Measurements from ENCODE around the gene HBA2. TPM values are rescaled to one million over a fixed set of nuclear protein-coding genes. Genes with fewer than 3 reads are reported as not detected.

The HBA2 gene
- total and polyA plus RNA-seq, 7 donors = 11.9 to 1,244 (median 24.9) TPM

GRCh38 chr16:178668-179015 is 6.0 kb downstream of the HBA2 start:
- intact Hi-C loops (cut with DNase I) = no loop called here
- Histone ChIP-seq H3K27ac (no peak overlapping the region), H3K4me1 (peaks cover 11% of the 10 kb centered on the region), H3K27me3 (ENCODE audit: insufficient read depth in 3 of 3, low read length in 2 of 3) (peaks cover 0 to 62% (median 31%) of the 10 kb centered on the region in 3 donors), H3K4me3 (no peak overlapping the region), H3K9me3 (no peaks in the 10 kb centered on the region), H3K36me3 (ENCODE audit: insufficient read depth in 1 of 2, low read depth in 1 of 2) (no peaks in the 10 kb centered on the region)
- ATAC-seq (no peak), DNase-seq (no peak)
- WGBS, 3 donors = 84 to 91% (median 85%) methylated on average over 11 of the region's 11 CpGs
- no peak for TF ChIP-seq CTCF (IDR thresholded peaks at IDR 0.05)

- Histone ChIP-seq H3K4me1 (peaks cover 11% of the 10 kb centered on the region), H3K9me3 (no peaks in the 10 kb centered on the region), H3K36me3 (ENCODE audit: insufficient read depth in 1 of 2, low read depth in 1 of 2) (no peaks in the 10 kb centered on the region), H3K27ac (no peak overlapping the region), H3K4me3 (no peak overlapping the region), H3K27me3 (ENCODE audit: insufficient read depth in 3 of 3, low read length in 2 of 3) (peaks cover 0 to 60% (median 29%) of the 10 kb centered on the region in 3 donors)
- DNase-seq (no peak), ATAC-seq (no peak)
- intact Hi-C loops (cut with DNase I) = loop anchor here in 1 of 2 donors (2.0 kb wide), 1 partner anchor 73 kb away; no protein-coding TSS in a partner anchor
- TF ChIP-seq CTCF (IDR thresholded peaks at IDR 0.05) = no peak
- 69 to 73% (median 71%) methylated on average over 17 of the region's 17 CpGs for WGBS, 3 donors
Measured at GRCh38 chr16:179211-180092, 6.8 kb downstream of the HBA2 start.

- peak in 1 of 2 donors; percentile 17 for DNase-seq
- WGBS, 3 donors = 6 to 11% (median 8%) methylated on average over 29 to 59 of the region's 59 CpGs
- peak in 1 of 4 donors; percentile 9 for ATAC-seq
- intact Hi-C loops (cut with DNase I) = loop anchor here in 1 of 2 donors (2.0 kb wide), 1 partner anchor 73 kb away; no protein-coding TSS in a partner anchor
- peaks cover 0 to 52% (median 22%) of the 10 kb centered on the region in 3 donors for H3K27me3 ChIP-seq (ENCODE audit: insufficient read depth in 3 of 3, low read length in 2 of 3)
- H3K4me1 ChIP-seq = peaks cover 11% of the 10 kb centered on the region
- no peaks in the 10 kb centered on the region for H3K9me3 ChIP-seq
- peak within 1 kb of the TSS; percentile 49 for H3K4me3 ChIP-seq
- TF ChIP-seq CTCF (IDR thresholded peaks at IDR 0.05) = peak; percentile 27
- H3K36me3 ChIP-seq (ENCODE audit: insufficient read depth in 1 of 2, low read depth in 1 of 2) = no peaks in the 10 kb centered on the region
- no peak within 1 kb of the TSS for H3K27ac ChIP-seq
Measured at GRCh38 chr16:180101-180675, 7.5 kb downstream of the HBA2 start, which contains the start of gene HBQ1. Gene HBQ1 (plus strand): TSS chr16:180459. CDS start chr16:180487, 28 bp downstream.

GRCh38 chr16:180681-181564 is 8.2 kb downstream of the HBA2 start:
- intact Hi-C loops (cut with DNase I) = loop anchor here (1.0 to 2.0 kb wide), 2 partner anchors 74 to 75 kb away; no protein-coding TSS in a partner anchor

More at GRCh38 chr16:180681-181564, 8.2 kb downstream of the HBA2 start:
- peaks cover 11% of the 10 kb centered on the region for H3K4me1 ChIP-seq
- DNase-seq = peak in 1 of 2 donors; percentile 70
- no peaks in the 10 kb centered on the region for H3K36me3 ChIP-seq (ENCODE audit: insufficient read depth in 1 of 2, low read depth in 1 of 2)
- 1% methylated on average over 54 to 89 of the region's 89 CpGs for WGBS, 3 donors
- H3K9me3 ChIP-seq = no peaks in the 10 kb centered on the region
- TF ChIP-seq CTCF (IDR thresholded peaks at IDR 0.05) = no peak
- ATAC-seq = peak; percentile 79 to 85 (median 84)
- peaks cover 0 to 48% (median 18%) of the 10 kb centered on the region in 3 donors for H3K27me3 ChIP-seq (ENCODE audit: insufficient read depth in 3 of 3, low read length in 2 of 3)
- H3K27ac ChIP-seq = no peak overlapping the region
- peak overlapping the region; percentile 49 for H3K4me3 ChIP-seq
